Midbrain (tissue), 1 donor: ENCODE results near the gene TRAPPC3L.
"Not testable (repeated sequence)": the region's sequence is repeated elsewhere in the genome, so short reads cannot be mapped to it uniquely, and the experiment has no call there.

Source experiments
- DNase-seq: peaks from one replicate; lab custom pipeline; 2025; lab: John Stamatoyannopoulos, UW

The TRAPPC3L gene

DNA sequence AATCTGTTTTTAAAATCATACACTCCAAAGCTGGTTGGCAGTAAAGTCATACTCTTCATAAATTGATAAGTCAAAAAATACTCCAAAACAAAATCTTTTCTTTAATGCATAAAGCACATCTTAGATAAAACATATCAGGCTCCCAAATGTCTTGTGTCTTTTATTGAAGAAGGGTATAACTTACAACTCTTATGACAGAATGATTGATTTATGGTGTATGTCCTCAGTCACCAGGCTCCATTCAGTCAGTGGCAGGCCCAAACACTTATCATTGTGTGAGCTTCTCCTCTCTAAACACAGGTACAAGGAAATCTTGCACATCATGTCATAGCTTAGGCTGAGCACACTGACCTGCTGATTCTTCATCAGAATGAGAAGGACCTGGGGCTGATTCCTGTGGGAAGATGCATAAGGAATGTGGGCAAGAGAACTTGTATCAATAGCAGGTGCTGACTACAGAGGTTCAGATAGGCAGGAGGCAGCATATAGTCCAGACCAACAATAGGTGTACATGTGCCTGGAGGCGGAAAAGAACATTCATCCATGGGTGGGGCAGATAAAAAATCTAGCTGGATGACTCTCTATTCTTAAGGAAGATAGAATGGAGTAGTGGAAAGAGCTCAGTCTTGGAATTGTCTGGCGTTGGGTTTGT is 32.1 kb downstream of the TRAPPC3L start:
- no peak for DNase-seq

DNA sequence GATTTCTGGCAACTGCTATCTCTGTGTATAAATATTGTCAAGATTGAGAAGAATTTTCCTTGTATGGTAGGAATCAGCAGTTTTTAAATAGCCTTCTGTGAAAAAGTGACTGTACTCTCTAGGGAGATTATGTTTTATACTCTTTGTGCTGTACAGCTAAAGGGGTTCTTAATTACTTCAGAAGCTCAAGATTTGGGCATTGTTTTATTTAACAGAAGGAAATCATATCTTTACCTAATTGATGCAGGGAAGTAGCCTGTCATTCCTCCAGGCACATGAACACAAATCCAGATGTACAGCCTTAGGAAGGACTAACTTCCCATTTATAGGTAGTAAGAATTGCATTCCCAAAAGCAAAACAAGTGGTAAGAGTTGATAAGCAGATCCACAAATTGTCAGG is 32.8 kb downstream of the TRAPPC3L start:
- DNase-seq = no peak

DNA sequence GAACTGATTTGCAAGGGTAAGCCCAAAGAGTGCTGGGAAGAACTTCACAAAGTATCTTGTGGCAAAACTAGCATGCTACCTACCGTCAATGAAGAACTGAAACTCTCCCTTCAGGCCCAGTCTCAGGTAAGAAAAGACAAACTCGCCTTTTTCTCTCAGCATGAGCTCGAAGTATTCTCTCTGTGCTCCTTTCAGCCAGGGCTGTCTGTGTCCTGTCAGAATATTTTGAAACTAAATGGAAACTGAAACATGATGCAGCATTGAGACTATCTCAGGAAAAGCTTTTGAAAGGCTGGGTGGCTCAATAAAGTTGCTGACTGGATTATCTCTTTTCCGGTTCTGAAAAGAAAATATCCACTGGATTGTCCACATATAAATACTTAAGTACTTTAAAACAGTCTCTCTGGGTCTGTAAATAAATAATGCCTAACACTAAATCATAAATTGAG is 33.3 kb downstream of the TRAPPC3L start:
- DNase-seq = no peak

DNA sequence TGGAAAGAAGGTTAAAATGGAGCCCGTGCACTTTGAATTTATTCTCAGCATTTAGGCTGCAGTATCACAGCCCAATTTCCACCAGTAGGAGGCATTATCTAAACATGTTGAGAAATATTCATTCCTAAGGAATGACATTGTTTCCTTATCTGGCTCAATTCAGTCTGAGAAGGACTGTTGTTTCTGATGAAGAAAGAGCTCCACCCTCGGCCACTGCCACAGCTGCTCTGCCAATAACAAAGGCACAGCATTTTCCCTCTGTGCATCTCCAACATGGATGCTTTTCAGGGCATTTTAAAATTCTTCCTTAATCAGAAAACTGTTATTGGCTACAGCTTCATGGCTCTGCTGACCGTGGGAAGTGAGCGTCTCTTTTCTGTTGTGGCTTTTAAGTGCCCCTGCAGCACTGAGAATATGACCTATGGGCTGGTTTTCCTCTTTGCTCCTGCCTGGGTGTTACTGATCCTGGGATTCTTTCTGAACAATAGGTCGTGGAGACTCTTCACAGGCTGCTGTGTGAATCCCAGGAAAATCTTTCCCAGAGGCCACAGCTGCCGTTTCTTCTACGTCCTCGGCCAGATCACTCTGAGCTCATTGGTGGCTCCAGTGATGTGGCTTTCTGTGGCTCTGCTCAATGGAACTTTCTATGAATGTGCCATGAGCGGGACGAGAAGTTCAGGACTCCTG is 33.9 kb downstream of the TRAPPC3L start, which contains the start of gene CALHM5:
TSS of gene CALHM5 (plus strand) at position 216 of the 687 bp plus-strand sequence. CDS start at position 274, 58 bp downstream.
- peak; percentile 1 for DNase-seq

DNA sequence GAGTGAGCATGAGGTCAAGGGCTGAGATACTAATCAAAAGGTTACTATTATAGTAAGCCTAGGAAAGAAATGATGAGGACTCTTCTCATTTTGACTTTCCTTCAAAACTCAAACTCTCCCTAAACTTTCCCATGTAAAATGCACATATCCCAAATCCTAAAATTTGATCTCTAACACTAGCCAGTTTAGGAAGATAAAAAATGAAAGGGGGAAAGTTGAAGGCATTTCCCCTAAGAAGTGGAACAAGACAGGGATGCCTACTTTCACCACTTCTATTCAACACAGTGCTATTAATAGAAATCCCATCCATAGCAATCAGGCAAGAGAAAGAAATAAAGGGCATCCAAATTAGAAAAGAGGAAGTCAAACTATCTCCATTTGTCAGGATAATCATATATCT is 37.0 kb downstream of the TRAPPC3L start:
- no peak for DNase-seq

DNA sequence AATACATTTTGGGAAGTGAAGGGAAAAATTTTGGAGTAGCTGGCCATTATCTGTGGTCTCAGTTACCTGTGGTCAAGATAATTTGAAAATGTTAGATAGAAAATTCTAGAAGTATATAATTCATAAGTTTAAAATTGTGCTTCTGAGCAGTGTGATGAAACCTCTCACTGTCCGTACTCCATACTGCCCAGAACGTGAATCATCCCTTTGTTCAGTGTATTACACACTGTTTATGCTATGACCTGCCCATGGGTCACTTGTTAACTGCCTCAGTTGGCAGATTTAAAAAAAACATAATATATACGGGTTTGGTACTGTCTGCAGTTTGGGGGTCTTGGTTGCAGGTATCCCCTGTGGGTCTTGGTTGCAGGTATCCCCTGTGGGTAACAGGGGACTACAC is 38.2 kb downstream of the TRAPPC3L start:
- DNase-seq = no peak

DNA sequence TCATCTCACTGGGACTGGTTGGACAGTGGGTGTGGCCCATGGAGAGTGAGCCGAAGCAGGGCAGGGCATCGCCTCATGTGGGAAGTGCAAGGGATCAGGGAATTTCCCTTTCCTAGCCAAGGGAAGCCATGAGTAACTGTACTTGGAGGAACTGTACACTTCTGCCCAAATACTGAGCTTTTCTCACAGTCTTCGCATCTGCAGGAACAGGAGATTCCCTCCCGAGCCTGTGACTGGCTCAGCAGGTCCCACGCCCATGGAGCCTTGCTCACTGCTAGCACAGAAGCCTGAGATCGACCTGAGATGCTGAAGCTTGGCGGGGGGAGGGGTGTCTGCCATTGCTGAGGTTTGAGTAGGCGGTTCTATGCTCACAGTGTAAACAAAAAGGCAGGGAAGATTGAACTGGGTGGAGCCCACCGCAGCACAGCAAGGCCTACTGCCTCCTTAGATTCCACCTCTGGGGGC is 44.5 kb downstream of the TRAPPC3L start:
- no peak for DNase-seq

DNA sequence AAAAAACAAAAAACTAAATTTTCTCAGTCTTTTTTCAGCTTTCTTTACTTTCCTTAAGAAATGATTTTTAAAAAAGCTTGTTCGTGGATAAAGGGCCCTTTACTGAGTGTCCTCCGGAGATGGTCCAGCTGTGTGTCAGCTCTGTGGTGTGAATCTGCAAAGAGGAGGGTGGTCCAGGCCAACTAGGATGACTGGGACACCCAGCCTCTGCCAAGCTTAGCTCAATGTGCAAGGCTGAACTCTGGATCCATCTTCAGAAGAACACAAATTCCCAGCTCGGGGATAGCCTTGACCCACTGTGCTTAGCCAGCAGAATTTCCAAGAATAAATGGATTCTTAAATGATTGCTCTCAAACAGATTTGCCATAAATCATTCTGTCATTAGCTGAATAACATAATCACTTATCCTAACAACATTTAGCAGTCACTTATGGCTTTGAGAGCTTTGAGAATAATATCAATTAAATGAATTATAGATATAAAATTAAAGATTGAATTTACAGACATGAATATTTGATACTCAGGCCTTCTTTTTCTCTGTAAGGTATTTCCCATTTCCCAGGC is 48.3 kb downstream of the TRAPPC3L start:
- DNase-seq = no peak

DNA sequence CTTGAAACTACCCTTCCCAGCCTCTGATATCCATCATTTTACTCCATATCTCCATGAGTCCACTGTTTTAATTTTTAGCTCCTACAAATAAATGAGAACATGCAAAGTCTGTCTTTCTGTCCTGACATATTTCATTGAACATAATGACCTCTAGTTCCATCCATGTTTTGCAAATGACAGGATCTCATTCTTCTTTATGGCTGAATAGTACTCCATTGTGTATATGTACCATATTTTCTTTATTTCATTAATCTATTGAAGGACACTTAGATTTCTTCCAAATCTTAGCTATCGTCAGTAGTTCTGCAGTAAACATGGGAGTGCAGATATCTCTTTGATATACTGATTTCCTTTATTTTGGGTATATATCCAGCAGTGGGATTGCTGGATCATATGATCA is 50.3 kb downstream of the TRAPPC3L start:
- not testable (repeated sequence) for DNase-seq

DNA sequence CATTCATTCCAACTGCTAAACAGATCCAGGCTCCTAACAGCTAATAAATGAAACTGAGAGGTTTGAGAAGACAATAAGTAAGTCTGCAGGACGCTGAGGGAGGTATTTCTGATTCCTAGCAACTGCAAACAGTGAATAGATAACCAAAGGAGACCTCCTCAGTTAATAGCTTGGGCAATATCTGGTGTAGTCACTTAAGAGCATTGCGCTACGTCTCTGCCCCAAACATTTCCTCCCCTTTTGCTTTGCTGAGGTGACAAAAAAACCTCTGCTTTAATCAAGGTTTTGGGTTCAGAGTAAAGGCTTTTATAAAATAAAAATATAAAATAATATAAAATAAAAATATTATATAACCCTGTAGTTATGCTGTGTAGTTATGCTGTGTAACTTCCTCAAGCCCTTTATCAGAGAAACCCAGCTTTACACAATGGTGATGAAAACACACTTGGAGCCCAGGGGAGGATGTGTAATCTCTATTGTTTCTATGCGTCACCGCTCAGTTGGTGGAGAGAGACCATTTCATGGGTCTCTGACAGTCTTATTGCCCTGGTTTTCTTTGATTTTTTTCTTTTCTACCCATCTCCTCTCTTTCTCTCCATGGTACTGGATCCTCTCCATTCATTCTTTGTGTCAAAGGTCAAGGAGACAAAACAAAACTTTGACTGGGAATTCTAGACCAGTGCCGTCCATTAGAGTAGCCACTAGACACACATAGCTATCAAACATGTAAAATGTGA is 53.0 kb downstream of the TRAPPC3L start:
- DNase-seq = no peak

DNA sequence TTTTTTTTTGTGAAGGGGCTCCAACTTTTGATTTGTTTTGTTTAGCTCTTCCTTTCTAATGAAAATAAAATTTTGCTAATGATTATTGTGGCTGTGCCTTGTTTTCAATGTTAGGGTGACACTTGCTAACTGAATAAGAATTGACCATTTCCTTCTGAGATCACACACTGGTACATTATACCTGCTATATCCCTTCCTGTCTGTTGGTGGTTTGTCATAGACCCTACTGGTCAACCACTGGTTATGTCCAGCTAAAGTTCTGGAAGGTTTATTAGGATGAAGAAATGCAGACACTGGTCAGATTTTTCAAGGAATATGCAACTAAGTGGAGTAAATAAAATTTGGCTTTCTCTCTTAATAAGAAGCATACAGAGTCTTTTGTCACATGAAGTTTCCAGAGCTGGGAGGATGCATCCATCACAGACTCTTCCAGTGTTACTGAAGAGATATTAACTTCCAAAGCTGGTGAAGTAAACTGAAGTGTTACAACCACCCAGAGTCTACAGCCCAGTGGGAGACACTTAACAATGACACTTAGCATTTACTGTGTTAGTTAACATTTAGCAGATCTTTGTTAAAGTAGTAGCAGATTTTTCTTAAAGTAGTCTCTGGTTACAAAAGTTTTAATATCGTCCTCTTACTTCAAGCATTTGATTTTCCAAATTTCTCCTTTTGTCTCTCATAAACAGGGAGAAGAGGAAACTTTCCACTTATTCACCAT is 53.7 kb downstream of the TRAPPC3L start:
- DNase-seq = no peak

DNA sequence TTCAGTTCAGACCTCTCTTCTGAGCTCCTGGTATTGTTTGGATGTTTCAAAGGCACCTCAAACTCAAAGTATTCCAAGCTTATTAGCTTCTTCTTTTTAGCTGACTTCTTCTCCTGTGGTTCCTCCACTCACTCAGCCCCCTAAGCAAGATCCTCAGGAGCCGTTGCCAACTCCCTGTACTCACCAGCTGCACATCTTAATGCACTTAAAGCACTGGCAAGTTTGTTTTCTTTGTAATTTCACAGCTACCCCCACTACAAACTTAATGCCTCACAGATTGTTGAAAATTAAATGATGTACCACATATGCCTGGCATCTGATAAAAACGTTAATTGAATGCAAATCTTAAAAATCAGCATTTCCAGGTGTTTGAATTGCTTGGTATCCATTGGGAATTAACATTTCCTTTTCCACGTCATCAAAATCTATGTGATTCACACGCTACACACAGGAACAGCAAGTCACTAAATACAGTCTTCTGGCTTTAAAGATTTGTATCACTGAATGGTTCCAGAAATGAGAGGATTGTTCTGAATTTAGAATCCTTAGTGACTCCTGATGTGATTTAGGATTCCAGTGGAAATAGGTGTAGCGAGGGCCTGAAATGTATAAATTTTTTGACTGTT is 59.8 kb downstream of the TRAPPC3L start:
- no peak for DNase-seq

DNA sequence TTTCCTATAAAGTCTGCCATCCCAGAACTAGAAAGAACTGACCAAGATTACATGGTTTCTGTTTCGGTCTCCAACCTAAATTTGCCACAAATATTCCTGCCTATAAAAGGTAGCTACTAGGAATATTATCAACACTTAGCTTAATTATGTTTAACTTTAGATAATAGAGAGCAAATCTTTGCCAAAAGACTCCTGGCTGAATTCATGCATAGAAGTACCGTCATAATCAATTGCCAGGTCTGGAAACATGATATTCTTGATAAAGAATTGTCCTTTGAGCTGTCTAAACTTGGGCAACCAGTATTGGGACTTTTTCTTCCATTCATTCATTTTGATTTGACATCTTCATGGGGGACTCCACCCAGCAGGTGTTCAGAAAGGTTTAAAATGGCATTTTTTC is 61.9 kb downstream of the TRAPPC3L start:
- DNase-seq = no peak

DNA sequence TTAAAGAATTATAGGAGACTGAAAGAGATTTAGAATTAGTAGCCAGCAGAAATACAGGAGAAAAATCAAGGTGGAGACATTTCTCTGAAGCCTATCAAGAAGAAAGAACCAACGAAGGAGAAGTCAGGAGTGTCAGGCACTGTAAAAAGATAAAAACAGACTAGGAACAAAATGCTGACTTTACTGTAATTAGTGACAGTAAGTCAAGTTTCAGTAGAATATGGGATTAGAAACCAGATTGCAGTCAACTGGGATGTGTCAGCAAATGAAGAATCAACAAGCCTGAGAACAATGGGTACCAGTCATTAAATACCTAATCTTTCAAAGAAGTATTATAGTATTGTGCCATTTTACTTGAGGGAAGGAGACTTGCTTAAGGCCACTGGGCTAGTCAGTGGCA is 62.7 kb downstream of the TRAPPC3L start:
- DNase-seq = no peak

DNA sequence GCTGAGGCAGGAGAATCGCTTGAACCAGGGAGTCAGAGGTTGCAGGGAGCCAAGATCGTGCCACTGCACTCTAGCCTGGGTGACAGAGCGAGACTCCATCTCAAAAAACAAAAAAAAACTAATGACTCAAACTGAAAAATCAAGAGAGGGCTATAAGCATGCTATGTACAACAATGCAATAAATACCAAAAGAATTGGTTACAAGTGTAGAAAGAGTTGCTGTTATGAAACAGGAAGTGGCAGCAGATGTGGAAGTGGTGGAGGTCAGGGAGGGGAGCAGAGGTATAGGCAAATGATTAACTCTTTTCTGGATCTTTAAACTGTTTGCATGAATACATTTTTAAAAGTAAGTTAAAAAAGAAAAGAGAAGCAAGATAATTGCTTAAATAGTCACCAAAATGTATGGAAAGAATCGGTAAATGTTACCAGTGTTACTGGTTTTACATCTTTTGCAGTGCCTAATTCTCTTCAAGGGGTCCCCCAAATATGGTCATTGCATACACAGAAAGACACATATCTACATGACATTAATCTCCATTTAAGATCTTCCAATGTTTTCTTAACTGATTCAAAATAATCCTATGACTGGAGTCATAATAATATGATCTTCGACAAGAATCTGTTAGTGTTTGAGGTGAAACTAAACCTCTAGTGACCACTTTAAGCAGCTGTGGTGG is 69.3 kb downstream of the TRAPPC3L start:
- DNase-seq = no peak

DNA sequence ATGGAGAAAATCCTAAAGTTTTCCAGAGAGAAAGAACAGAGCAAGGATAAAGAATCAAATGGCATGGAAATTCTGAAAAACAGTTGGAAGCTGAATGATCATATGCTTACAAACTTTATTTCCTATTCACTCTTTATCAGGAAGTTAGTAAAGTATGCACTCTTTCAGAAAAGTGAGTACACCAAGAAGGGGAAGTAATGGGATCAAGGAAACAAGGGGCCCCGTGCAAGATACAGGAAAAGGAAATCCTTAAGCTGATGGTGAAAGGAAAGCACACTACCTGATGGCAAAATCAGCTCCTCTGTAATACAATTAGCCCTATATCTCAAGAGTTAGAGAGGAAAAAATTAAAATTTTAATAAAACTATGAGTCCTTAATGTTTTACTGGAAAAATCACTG is 70.3 kb downstream of the TRAPPC3L start:
- DNase-seq = no peak

DNA sequence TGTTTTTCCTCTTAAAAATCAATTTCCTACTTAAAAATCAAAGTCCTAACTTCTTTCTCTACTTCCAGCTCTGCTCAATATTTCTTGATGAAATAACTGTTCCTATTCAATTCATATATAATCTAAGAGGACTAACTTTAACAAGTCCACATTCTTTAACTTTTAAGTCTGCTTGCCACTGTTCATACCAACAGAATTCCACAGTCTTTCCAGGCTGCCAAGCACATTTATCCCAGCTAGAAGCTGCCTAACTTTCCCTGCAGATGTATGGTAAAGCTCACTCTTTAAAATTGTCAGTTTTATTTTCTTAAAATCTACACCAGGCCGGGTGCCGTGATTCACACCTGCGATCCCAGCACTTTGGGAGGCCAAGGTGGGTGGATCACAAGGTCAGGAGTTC is 72.8 kb downstream of the TRAPPC3L start:
- DNase-seq = no peak

DNA sequence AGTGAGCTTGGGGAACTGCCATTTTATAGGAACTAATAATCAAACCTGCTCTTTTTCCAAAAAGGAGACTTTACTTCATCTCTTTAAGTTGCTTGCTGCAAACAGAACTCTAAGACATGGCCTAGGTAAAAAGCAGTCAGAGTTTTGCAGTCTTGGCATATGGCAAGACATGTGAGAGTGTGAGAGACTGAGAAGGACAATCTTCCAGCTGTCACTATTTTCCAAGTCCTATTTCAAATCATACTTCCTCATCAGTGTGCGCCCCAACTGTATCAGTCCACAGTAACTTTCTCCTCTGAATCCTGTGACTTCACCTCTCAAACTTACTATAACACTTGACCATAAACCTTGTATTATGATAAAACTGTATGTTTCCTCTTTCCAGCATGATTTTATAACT is 74.0 kb downstream of the TRAPPC3L start:
- DNase-seq = no peak

DNA sequence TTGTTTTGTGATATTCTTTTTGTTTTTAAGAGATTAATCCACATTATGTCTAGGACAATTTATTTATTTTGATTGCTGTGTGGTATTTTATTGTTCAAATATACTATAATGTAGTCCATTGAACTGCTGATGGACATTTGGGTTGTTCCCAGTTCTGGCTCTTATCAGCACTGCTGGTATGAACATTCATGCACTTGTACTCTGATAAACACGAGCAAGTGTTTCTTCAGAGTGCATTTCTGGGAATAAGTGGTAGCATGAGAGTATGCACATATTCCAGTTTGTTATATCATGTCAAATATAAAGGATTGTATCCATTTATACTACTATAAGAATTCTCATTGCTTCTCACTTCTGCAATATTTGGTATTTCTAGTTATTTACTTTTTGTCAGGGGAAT is 77.2 kb downstream of the TRAPPC3L start:
- DNase-seq = no peak

DNA sequence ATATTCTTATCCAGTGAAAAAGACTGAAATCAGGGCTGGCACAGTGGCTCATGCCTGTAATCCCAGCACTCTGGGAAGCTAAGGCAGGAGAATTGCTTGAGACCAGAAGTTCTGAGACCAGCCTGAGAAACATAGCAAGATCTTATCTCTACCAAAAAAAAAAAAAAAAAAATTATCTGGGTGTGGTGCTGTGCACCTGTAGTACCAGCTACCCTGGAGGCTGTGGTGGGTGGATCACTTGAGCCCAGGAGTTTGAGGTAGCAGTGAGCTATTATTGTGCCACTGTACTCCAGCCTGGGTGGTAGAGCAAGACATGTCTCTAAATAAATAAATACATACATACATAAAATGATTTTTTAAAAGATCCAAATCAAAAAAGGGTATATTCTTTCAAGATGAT is 78.0 kb downstream of the TRAPPC3L start:
- DNase-seq = no peak

DNA sequence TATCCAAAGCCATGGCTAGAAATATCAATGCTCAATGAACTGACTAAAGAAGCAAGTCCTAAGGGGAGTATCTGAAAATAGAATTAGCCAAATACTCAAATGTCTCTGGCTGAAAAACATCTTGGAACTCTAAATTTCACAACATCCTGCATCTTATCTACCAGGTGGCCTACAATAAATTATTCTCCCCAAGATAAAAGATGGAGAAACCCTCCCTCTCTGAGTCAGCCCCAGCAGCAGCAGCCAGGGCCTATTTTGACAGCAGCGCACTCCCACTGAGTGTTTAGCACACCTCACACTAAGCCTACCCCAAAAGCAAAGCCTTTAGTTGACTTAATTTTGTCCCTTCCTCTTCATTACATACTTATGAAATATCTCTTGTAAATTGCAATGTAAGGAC is 78.4 kb downstream of the TRAPPC3L start:
- no peak for DNase-seq
